Suppressor macrophage treated with lipopolysaccharide for 4 hours (primary cell): ENCODE results near the gene SPNS3.

Experiments used
- DNase-seq: peaks from one replicate; pipeline ENCODE4 v3.0.0-alpha.2; 2020

SPNS3 gene

GRCh38 chr17:4492721-4493561, 59.2 kb downstream of the SPNS3 start:
- DNase-seq: peak; percentile 38

- DNase-seq: no peak
Observed at GRCh38 chr17:4497101-4497824, 63.5 kb downstream of the SPNS3 start.

GRCh38 chr17:4498461-4499397, 65.0 kb downstream of the SPNS3 start, which contains the start of gene SPNS2:
TSS of gene SPNS2 (plus strand) at chr17:4498881. CDS start at chr17:4499048, 167 bp downstream.
- peak; percentile 67 for DNase-seq

- DNase-seq: no peak
Observed at GRCh38 chr17:4499431-4500190, 65.9 kb downstream of the SPNS3 start.

GRCh38 chr17:4500191-4500571, 66.4 kb downstream of the SPNS3 start:
- DNase-seq: no peak

GRCh38 chr17:4501295-4501949, 67.7 kb downstream of the SPNS3 start:
- DNase-seq: no peak

GRCh38 chr17:4502466-4503154, 68.9 kb downstream of the SPNS3 start:
- no peak for DNase-seq

- DNase-seq: no peak
Observed at GRCh38 chr17:4503283-4504025, 69.7 kb downstream of the SPNS3 start.

GRCh38 chr17:4504188-4504587, 70.4 kb downstream of the SPNS3 start:
- no peak for DNase-seq

- DNase-seq: no peak
Observed at GRCh38 chr17:4505187-4505586, 71.4 kb downstream of the SPNS3 start.

GRCh38 chr17:4506175-4506813, 72.6 kb downstream of the SPNS3 start:
- DNase-seq: no peak

- DNase-seq: no peak
Observed at GRCh38 chr17:4506892-4507291, 73.2 kb downstream of the SPNS3 start.

GRCh38 chr17:4507361-4508111, 73.8 kb downstream of the SPNS3 start:
- no peak for DNase-seq

GRCh38 chr17:4508207-4508606, 74.5 kb downstream of the SPNS3 start:
- no peak for DNase-seq

- no peak for DNase-seq
Observed at GRCh38 chr17:4509401-4509800, 75.7 kb downstream of the SPNS3 start.

GRCh38 chr17:4509923-4510617, 76.3 kb downstream of the SPNS3 start:
- DNase-seq: peak; percentile 46

GRCh38 chr17:4510618-4510941, 76.8 kb downstream of the SPNS3 start:
- no peak for DNase-seq

GRCh38 chr17:4511199-4511932, 77.6 kb downstream of the SPNS3 start:
- DNase-seq: peak; percentile 56
